Cerebellar nuclear complex (tissue), 1 donor: ENCODE data around the gene SLC13A5.
"Not testable (repeated sequence)": the region's sequence is repeated elsewhere in the genome, so short reads cannot be mapped to it uniquely, and the experiment has no call there.

Experiments used
- DNase-seq, 2 experiments: peaks; one replicate each; lab custom pipeline; 2025; lab: John Stamatoyannopoulos, UW

SLC13A5 gene

GRCh38 chr17:6660805-6661463, 52.2 kb downstream of the SLC13A5 start:
- DNase-seq: no peak

- no peak for DNase-seq
Measured at GRCh38 chr17:6660101-6660500, 53.1 kb downstream of the SLC13A5 start.

- not testable (repeated sequence) for DNase-seq
Measured at GRCh38 chr17:6658411-6658810, 54.8 kb downstream of the SLC13A5 start.

- DNase-seq: no peak
Measured at GRCh38 chr17:6657633-6658287, 55.4 kb downstream of the SLC13A5 start.

- not testable (repeated sequence) for DNase-seq
Measured at GRCh38 chr17:6656797-6657632, 56.2 kb downstream of the SLC13A5 start.

- DNase-seq: not testable (repeated sequence)
Measured at GRCh38 chr17:6655732-6656361, 57.3 kb downstream of the SLC13A5 start.

GRCh38 chr17:6654841-6655731, 58.1 kb downstream of the SLC13A5 start:
- DNase-seq: no peak

GRCh38 chr17:6651919-6652452, 61.2 kb downstream of the SLC13A5 start:
- DNase-seq: no peak

GRCh38 chr17:6651354-6651918, 61.7 kb downstream of the SLC13A5 start, which contains the start of the genes C17orf100 and MED31:
Gene C17orf100 (plus strand): TSS chr17:6651762. CDS start chr17:6651914, 152 bp downstream.
Gene MED31 (minus strand): TSS chr17:6651605. CDS start chr17:6651528, 77 bp downstream.
- peak; percentile 59 to 71 for DNase-seq

GRCh38 chr17:6648181-6648580, 65.0 kb downstream of the SLC13A5 start:
- DNase-seq: no peak

- DNase-seq: no peak
Measured at GRCh38 chr17:6643451-6644125, 69.6 kb downstream of the SLC13A5 start.

- no peak for DNase-seq
Measured at GRCh38 chr17:6642592-6642991, 70.6 kb downstream of the SLC13A5 start.

GRCh38 chr17:6641247-6641863, 71.8 kb downstream of the SLC13A5 start:
- DNase-seq: no peak

GRCh38 chr17:6640536-6641246, 72.5 kb downstream of the SLC13A5 start, which contains the start of the genes KIAA0753 and TXNDC17:
Gene KIAA0753 (minus strand): TSS chr17:6640711. CDS start chr17:6635103, 5,608 bp downstream.
Gene TXNDC17 (plus strand): TSS chr17:6641060. CDS start chr17:6641083, 23 bp downstream.
- peak; percentile 23 to 47 for DNase-seq

GRCh38 chr17:6639586-6640535, 73.3 kb downstream of the SLC13A5 start:
- no peak for DNase-seq

- DNase-seq: no peak
Measured at GRCh38 chr17:6639014-6639585, 74.1 kb downstream of the SLC13A5 start.
